GM21390 (cell line): ENCODE measurements around the gene ST3GAL3.

ENCODE experiments used
- ATAC-seq: cut with Tn5 transposase; IDR thresholded peaks from one replicate; pipeline ENCODE4 v1.9.1; 2021; ENCODE audit not compliant: unreplicated experiment

ST3GAL3 gene

GRCh38 chr1:43908226-43908625, 200.9 kb downstream of the ST3GAL3 start:
- no peak for ATAC-seq

DNA sequence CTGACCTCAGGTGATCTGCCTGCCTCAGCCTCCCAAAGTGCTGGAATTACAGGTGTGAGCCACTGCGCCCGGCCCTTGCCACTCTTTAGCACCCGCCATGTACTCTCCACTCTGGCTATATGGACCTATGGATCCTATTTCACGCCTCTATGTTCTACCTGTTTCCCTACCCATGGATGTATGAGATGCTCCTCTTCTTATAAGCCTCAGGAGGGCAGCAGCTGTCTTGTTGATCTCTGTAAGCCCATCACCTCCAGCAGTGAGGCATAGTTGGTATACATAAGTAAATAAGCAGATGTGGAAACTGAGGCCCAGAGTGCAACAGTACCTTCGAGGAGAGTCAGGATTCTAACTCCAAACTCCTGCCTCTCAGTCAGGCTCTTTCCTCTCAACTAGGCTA, 201.5 kb downstream of the ST3GAL3 start:
- no peak for ATAC-seq

GRCh38 chr1:43910343-43910742, 203.0 kb downstream of the ST3GAL3 start:
- ATAC-seq: no peak

DNA sequence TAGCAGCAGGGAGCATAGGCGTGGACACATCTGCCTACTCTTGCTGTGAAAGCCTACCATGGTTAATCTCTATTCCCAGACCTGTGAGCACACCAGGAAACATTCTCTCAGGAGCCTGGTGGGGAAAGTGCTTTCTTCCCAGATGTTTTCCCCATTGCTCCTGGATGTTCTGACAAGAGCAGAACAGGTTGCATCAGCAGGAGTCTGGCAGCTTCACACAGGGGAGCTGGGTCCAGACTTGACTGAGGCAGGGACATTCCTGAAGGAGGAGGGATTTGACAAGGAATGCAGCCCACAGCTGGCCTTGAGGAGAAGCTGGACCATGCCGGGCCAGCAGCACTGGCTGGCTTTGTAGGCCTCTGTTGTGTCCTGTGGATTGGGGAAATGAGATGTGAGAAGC, 205.3 kb downstream of the ST3GAL3 start:
- no peak for ATAC-seq

- ATAC-seq: no peak
These were observed 205.7 kb downstream of the ST3GAL3 start for GRCh38 chr1:43913051-43913501.

- no peak for ATAC-seq
These were observed 206.5 kb downstream of the ST3GAL3 start for GRCh38 chr1:43913666-43914360.

- ATAC-seq: no peak
These were observed 207.5 kb downstream of the ST3GAL3 start for GRCh38 chr1:43914576-43915525.

DNA sequence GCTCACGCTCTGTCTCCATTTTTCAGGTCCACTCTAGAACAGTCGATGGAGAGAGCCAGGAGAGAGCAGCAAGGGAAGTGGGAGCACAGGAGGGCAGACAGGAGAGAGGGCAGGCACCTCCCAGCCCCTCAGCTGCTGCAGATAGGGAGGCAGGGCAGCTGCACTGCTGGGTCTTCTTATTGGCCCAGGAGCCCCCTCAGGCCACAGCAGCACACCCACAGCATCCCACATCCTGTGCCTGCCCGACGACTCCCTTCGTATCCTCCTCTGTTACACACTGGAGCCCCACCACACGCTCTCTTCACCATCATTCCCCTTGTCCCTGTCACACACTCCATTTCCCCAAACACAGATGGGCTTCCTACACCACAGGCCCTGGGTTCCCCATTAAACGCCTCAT, 212.6 kb downstream of the ST3GAL3 start:
- no peak for ATAC-seq

- ATAC-seq: no peak
These were observed 213.7 kb downstream of the ST3GAL3 start for GRCh38 chr1:43921022-43921421.

GRCh38 chr1:43924516-43924915, 217.2 kb downstream of the ST3GAL3 start:
- ATAC-seq: no peak

DNA sequence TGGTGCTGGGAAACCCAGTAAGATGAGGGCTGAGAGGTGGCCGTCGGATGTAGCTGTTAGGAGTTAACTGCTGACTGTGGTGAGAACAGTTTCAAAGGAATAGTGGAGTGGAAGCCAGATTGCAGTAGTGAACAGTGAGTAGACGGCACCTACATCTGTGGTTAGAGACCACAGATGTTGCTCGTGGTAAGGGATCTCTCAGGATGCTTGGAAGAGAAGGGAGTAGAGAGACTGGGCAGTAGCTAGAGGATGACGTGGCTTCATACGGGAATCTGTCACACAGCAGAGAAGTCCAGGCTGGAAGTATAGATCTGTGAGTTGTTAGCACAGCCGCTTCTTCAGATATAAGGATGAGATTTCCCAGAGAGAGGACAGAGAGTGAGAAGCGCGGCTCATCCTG, 218.5 kb downstream of the ST3GAL3 start:
- ATAC-seq: no peak

DNA sequence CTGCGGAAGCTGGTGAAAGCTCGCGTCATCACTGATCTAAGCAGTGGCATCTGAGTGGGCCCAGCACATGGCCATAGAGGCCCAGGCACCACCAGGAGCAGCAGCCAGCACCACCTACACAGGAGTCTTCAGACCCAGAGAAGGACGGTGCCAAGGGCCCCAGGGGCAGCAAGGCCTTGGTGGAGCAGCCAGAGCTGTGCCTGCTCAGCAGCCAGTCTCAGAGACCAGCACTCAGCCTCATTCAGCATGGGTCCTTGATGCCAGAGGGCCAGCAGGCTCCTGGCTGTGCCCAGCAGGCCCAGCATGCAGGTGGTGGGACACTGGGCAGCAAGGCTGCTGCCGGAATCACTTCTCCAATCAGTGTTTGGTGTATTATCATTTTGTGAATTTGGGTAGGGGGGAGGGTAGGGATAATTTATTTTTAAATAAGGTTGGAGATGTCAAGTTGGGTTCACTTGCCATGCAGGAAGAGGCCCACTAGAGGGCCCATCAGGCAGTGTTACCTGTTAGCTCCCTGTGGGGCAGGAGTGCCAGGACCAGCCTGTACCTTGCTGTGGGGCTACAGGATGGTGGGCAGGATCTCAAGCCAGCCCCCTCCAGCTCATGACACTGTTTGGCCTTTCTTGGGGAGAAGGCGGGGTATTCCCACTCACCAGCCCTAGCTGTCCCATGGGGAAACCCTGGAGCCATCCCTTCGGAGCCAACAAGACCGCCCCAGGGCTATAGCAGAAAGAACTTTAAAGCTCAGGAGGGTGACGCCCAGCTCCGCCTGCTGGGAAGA, 223.0 kb downstream of the ST3GAL3 start:
- ATAC-seq: no peak

DNA sequence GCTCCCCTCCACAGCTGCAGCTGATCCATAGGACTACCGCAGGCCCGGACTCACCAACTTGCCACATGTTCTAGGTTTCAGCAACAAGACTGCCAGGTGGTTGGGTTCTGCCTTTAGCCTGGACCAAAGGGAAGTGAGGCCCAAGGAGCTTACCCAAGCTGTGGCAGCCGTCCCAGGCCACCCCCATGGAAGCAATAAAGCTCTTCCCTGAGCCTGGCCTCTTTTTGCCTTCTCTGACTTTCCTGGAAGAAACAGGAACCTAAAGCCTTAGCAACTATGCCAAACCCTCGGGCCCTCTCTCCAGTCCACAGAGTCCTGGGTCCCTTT, 223.6 kb downstream of the ST3GAL3 start:
- no peak for ATAC-seq

- ATAC-seq: no peak
These were observed 224.7 kb downstream of the ST3GAL3 start for GRCh38 chr1:43931711-43932660.

DNA sequence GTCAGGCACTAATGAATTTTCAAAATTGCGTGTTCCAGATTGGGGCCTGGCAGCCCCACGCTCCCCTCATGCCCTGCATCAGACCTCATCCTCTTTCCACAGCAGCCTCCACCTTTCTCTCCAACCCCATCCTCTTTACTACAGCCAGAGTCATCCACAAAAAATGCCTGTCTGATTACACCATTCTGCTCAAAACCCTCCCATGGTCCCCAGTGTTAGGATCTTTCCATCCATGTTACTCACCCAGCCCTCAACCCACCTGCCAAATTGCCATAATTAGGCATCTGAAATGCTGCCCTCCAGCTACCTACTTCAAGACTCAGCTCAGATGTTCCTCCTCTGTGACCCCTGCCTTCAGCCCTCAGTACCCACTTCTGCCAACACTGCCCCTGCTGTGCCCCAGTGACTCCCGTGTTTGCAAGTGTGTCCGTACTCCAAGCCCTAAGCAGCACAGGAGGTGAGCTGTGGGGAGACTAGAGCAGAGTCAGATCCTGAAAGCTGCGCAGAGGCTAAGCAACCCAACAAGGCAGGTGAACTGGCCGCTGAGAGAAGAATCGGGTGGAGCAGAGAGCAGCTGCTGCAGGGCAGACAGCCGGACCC, 225.6 kb downstream of the ST3GAL3 start:
- ATAC-seq: no peak

GRCh38 chr1:43933386-43934100, 226.2 kb downstream of the ST3GAL3 start, which contains the start of gene ARTN:
TSS of gene ARTN (plus strand) at chr1:43933801. CDS start at chr1:43935657, 1,856 bp downstream.
- ATAC-seq: no peak

GRCh38 chr1:43934101-43934985, 227.0 kb downstream of the ST3GAL3 start:
- ATAC-seq: no peak

DNA sequence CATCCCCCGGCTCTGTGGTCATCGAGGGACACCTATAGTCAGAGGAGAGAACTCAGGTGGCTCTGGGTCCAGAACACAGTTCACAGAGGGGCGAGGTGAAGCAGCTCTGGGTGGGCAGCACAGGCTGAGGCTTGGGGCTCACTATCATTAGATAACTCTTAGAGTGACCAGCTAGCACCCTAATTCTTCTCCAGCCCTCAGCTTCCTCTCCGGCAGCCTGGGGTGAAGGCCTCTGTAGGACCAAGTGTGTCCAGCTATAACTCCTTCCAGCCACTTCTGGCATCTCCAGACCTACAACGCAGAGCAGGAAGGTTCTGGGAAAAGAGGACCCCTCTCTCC, 227.6 kb downstream of the ST3GAL3 start:
- no peak for ATAC-seq
